ENCODE data around the gene SMIM23.

DNA sequence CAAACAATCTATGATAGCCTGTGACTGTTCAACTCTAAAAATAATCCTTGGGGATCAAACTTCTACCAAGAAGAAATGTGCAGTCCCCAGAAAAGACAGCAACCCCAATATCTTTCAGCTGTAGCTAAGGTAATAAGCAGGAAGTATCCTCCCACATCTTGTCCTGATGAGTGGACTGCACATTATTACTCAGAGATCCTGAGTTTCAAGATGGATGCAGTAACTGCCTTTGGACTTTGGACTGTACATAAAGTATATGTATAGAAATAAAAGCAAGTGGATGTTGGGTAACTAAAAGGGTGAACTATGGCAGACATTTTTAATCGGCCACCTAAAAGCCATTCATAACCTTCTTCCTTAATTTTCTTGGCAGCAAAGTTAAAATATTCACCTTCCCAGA is 45.1 kb downstream of the SMIM23 start:
- TF ChIP-seq, protein P1, sequence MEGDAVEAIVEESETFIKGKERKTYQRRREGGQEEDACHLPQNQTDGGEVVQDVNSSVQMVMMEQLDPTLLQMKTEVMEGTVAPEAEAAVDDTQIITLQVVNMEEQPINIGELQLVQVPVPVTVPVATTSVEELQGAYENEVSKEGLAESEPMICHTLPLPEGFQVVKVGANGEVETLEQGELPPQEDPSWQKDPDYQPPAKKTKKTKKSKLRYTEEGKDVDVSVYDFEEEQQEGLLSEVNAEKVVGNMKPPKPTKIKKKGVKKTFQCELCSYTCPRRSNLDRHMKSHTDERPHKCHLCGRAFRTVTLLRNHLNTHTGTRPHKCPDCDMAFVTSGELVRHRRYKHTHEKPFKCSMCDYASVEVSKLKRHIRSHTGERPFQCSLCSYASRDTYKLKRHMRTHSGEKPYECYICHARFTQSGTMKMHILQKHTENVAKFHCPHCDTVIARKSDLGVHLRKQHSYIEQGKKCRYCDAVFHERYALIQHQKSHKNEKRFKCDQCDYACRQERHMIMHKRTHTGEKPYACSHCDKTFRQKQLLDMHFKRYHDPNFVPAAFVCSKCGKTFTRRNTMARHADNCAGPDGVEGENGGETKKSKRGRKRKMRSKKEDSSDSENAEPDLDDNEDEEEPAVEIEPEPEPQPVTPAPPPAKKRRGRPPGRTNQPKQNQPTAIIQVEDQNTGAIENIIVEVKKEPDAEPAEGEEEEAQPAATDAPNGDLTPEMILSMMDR (IDR thresholded peaks at IDR 0.05; ENCODE audit: low read length): no peak
- no peak for TF ChIP-seq EZH2phosphoT487 (IDR thresholded peaks at IDR 0.05; ENCODE audit: low read length)
